NCI-H187 treated with DMSO at 0.1 percent for 48 hours (cell line): ENCODE results near the gene GALNT11.
"Not testable (repeated sequence)": the region's sequence is repeated elsewhere in the genome, so short reads cannot be mapped to it uniquely, and the experiment has no call there.

ENCODE experiments used
- DNase-seq: peaks from one replicate; lab custom pipeline; 2025; lab: John Stamatoyannopoulos, UW

GALNT11 gene

GRCh38 chr7:152025077-152025936 lies at the start of gene GALNT11:
Gene GALNT11 (plus strand): TSS chr7:152025674. CDS start chr7:152094228, 68,554 bp downstream.
- no peak for DNase-seq

- no peak for DNase-seq
Measured at GRCh38 chr7:151978616-151979015, 46.9 kb upstream of the GALNT11 start.

- no peak for DNase-seq
Measured at GRCh38 chr7:151981223-151981622, 44.3 kb upstream of the GALNT11 start.

- DNase-seq, result no peak
Measured at GRCh38 chr7:151982806-151983205, 42.7 kb upstream of the GALNT11 start.

- no peak for DNase-seq
Measured at GRCh38 chr7:151984612-151985011, 40.9 kb upstream of the GALNT11 start.

GRCh38 chr7:151987748-151988529 lies 37.5 kb upstream of the GALNT11 start:
- DNase-seq, result no peak

- no peak for DNase-seq
Measured at GRCh38 chr7:151992375-151992774, 33.1 kb upstream of the GALNT11 start.

- DNase-seq, result no peak
Measured at GRCh38 chr7:151993977-151994676, 31.3 kb upstream of the GALNT11 start.

- DNase-seq, result no peak
Measured at GRCh38 chr7:151999424-152000090, 25.9 kb upstream of the GALNT11 start.

GRCh38 chr7:152000191-152000590 lies 25.3 kb upstream of the GALNT11 start:
- no peak for DNase-seq

GRCh38 chr7:152006336-152006735 lies 19.1 kb upstream of the GALNT11 start:
- no peak for DNase-seq

- no peak for DNase-seq
Measured at GRCh38 chr7:152011860-152012259, 13.6 kb upstream of the GALNT11 start.

- DNase-seq, result no peak
Measured at GRCh38 chr7:152013230-152013629, 12.2 kb upstream of the GALNT11 start.

GRCh38 chr7:152013974-152014373 lies 11.5 kb upstream of the GALNT11 start:
- DNase-seq, result no peak

GRCh38 chr7:152014722-152015121 lies 10.8 kb upstream of the GALNT11 start:
- no peak for DNase-seq

GRCh38 chr7:152015600-152015999 lies 9.9 kb upstream of the GALNT11 start:
- DNase-seq, result no peak

GRCh38 chr7:152016947-152017346 lies 8.5 kb upstream of the GALNT11 start:
- DNase-seq, result no peak

- not testable (repeated sequence) for DNase-seq
Measured at GRCh38 chr7:152017683-152018082, 7.8 kb upstream of the GALNT11 start.

GRCh38 chr7:152021740-152022139 lies 3.7 kb upstream of the GALNT11 start:
- DNase-seq, result not testable (repeated sequence)

- no peak for DNase-seq
Measured at GRCh38 chr7:152025937-152026890, 740 bp downstream of the GALNT11 start.
